ENCODE data around the gene ZNF273. TPM values are rescaled to one million over a fixed set of nuclear protein-coding genes. Genes with fewer than 3 reads are reported as not detected.
A peak's percentile ranks its signal among the peaks of the same experiment; 100 is the strongest.
"Not testable (repeated sequence)": the region's sequence is repeated elsewhere in the genome, so short reads cannot be mapped to it uniquely, and the experiment has no call there.

ZNF273 gene
- 10 to 100 TPM; 12.4 to 13.4 TPM for total RNA-seq

- peak; percentile 84 to 92 for DNase-seq (ENCODE audit: low spot score in 2 of 2)
- H3K36me3 Mint-ChIP-seq: peaks cover 7 to 40% of the 10 kb centered on the region in 2 donors
- H3K9me3 Mint-ChIP-seq: no peaks in the 10 kb centered on the region
- peak within 1 kb of the TSS; percentile 95 for H3K27ac Mint-ChIP-seq
- peak; percentile 100 for ATAC-seq
These were observed at the start of gene ZNF273 for GRCh38 chr7:64902806-64903721. Gene ZNF273, plus strand, starts transcription at chr7:64903273. Its CDS starts 45 bp downstream, at chr7:64903318.

GRCh38 chr7:64853679-64854078, 49.4 kb upstream of the ZNF273 start:
- Mint-ChIP-seq H3K9me3 (peaks cover 5 to 9% of the 10 kb centered on the region in 2 donors), H3K27ac (no peak overlapping the region), H3K36me3 (peaks cover 0 to 10% of the 10 kb centered on the region in 2 donors)
- DNase-seq (ENCODE audit: low spot score in 2 of 2) (no peak), ATAC-seq (no peak)

- H3K9me3 Mint-ChIP-seq: peaks cover 0 to 5% of the 10 kb centered on the region in 2 donors
- peaks cover 0 to 6% of the 10 kb centered on the region in 2 donors for H3K36me3 Mint-ChIP-seq
- no peak for DNase-seq (ENCODE audit: low spot score in 2 of 2)
- no peak overlapping the region for H3K27ac Mint-ChIP-seq
- ATAC-seq: no peak
These were observed 48.1 kb upstream of the ZNF273 start for GRCh38 chr7:64854969-64855368.

- no peak for DNase-seq (ENCODE audit: low spot score in 2 of 2)
- no peak for ATAC-seq
- Mint-ChIP-seq H3K9me3 (peaks cover 0 to 7% of the 10 kb centered on the region in 2 donors), H3K36me3 (peaks cover 9% of the 10 kb centered on the region in 2 donors), H3K27ac (no peak overlapping the region)
These were observed 40.1 kb upstream of the ZNF273 start for GRCh38 chr7:64863021-64863420.

GRCh38 chr7:64863530-64863929, 39.5 kb upstream of the ZNF273 start:
- ATAC-seq; H3K9me3 Mint-ChIP-seq; DNase-seq (ENCODE audit: low spot score in 2 of 2); H3K27ac Mint-ChIP-seq: not testable (repeated sequence)
- H3K36me3 Mint-ChIP-seq: peaks cover 9 to 14% of the 10 kb centered on the region in 2 donors

- H3K9me3 Mint-ChIP-seq: peaks cover 0 to 7% of the 10 kb centered on the region in 2 donors
- H3K36me3 Mint-ChIP-seq: peaks cover 9 to 14% of the 10 kb centered on the region in 2 donors
- DNase-seq (ENCODE audit: low spot score in 2 of 2): no peak
- ATAC-seq: no peak
- no peak overlapping the region for H3K27ac Mint-ChIP-seq
These were observed 39.1 kb upstream of the ZNF273 start for GRCh38 chr7:64863969-64864368.

GRCh38 chr7:64867863-64868440, 35.1 kb upstream of the ZNF273 start:
- Mint-ChIP-seq H3K9me3 (peaks cover 0 to 4% of the 10 kb centered on the region in 2 donors), H3K27ac (no peak overlapping the region), H3K36me3 (peaks cover 7 to 14% of the 10 kb centered on the region in 2 donors)
- ATAC-seq (no peak), DNase-seq (ENCODE audit: low spot score in 2 of 2) (no peak)

- DNase-seq (ENCODE audit: low spot score in 2 of 2): no peak
- H3K27ac Mint-ChIP-seq: no peak overlapping the region
- H3K36me3 Mint-ChIP-seq: peaks cover 1 to 13% of the 10 kb centered on the region in 2 donors
- ATAC-seq: no peak
- peaks cover 0 to 4% of the 10 kb centered on the region in 2 donors for H3K9me3 Mint-ChIP-seq
These were observed 34.6 kb upstream of the ZNF273 start for GRCh38 chr7:64868499-64868898.

GRCh38 chr7:64869121-64869725, 33.9 kb upstream of the ZNF273 start:
- H3K36me3 Mint-ChIP-seq: peaks cover 0 to 6% of the 10 kb centered on the region in 2 donors
- DNase-seq (ENCODE audit: low spot score in 2 of 2) (no peak), ATAC-seq (no peak)
- no peak overlapping the region for H3K27ac Mint-ChIP-seq
- no peaks in the 10 kb centered on the region for H3K9me3 Mint-ChIP-seq

- no peak for DNase-seq (ENCODE audit: low spot score in 2 of 2)
These were observed 33.0 kb upstream of the ZNF273 start for GRCh38 chr7:64869912-64870562.

GRCh38 chr7:64870656-64871055, 32.4 kb upstream of the ZNF273 start:
- DNase-seq (ENCODE audit: low spot score in 2 of 2): no peak
- Mint-ChIP-seq H3K9me3 (no peaks in the 10 kb centered on the region), H3K36me3 (peaks cover 0 to 6% of the 10 kb centered on the region in 2 donors), H3K27ac (no peak overlapping the region)
- ATAC-seq: no peak

More at GRCh38 chr7:64869912-64870562, 33.0 kb upstream of the ZNF273 start:
- Mint-ChIP-seq H3K9me3 (no peaks in the 10 kb centered on the region), H3K36me3 (peaks cover 0 to 6% of the 10 kb centered on the region in 2 donors), H3K27ac (no peak overlapping the region)
- ATAC-seq: no peak

- DNase-seq (ENCODE audit: low spot score in 2 of 2) (no peak), ATAC-seq (no peak)
- Mint-ChIP-seq H3K9me3 (no peaks in the 10 kb centered on the region), H3K27ac (no peak overlapping the region), H3K36me3 (peaks cover 0 to 6% of the 10 kb centered on the region in 2 donors)
These were observed 31.3 kb upstream of the ZNF273 start for GRCh38 chr7:64871761-64872160.

GRCh38 chr7:64872351-64873154, 30.5 kb upstream of the ZNF273 start:
- peaks cover 5 to 10% of the 10 kb centered on the region in 2 donors for H3K36me3 Mint-ChIP-seq
- no peak overlapping the region for H3K27ac Mint-ChIP-seq
- ATAC-seq (no peak), DNase-seq (ENCODE audit: low spot score in 2 of 2) (no peak)
- no peaks in the 10 kb centered on the region for H3K9me3 Mint-ChIP-seq

GRCh38 chr7:64873155-64873500, 29.9 kb upstream of the ZNF273 start:
- DNase-seq (ENCODE audit: low spot score in 2 of 2): no peak
- H3K36me3 Mint-ChIP-seq: peaks cover 10% of the 10 kb centered on the region in 2 donors
- no peaks in the 10 kb centered on the region for H3K9me3 Mint-ChIP-seq
- ATAC-seq: no peak
- H3K27ac Mint-ChIP-seq: no peak overlapping the region

GRCh38 chr7:64873517-64873916, 29.6 kb upstream of the ZNF273 start:
- no peak for DNase-seq (ENCODE audit: low spot score in 2 of 2)
- Mint-ChIP-seq H3K9me3 (no peaks in the 10 kb centered on the region), H3K27ac (no peak overlapping the region), H3K36me3 (peaks cover 6 to 10% of the 10 kb centered on the region in 2 donors)
- ATAC-seq: no peak

GRCh38 chr7:64874114-64874513, 29.0 kb upstream of the ZNF273 start:
- Mint-ChIP-seq H3K9me3 (no peaks in the 10 kb centered on the region), H3K27ac (no peak overlapping the region), H3K36me3 (peaks cover 5 to 10% of the 10 kb centered on the region in 2 donors)
- ATAC-seq: no peak
- no peak for DNase-seq (ENCODE audit: low spot score in 2 of 2)

All from activated naive CD4-positive, alpha-beta T cell treated with anti-CD3 and anti-CD28 coated beads, Interleukin-2, amount 50 U/mL, for 72 hours (primary cell).